Measurements from ENCODE around the gene SLC39A11. TPM values are rescaled to one million over a fixed set of nuclear protein-coding genes. Genes with fewer than 3 reads are reported as not detected.

SLC39A11 gene
- total and polyA plus RNA-seq, 4 donors, result 18.9 to 44.9 (median 28.2) TPM

- H3K4me1 ChIP-seq (ENCODE audit: control insufficient read depth in 4 of 4, insufficient read depth in 4 of 4, low read length in 3 of 4), result no peaks in the 10 kb centered on the region
- no peak overlapping the region for H3K27ac ChIP-seq (ENCODE audit: low read depth in 1 of 2, low read length in 2 of 2)
- no peak for DNase-seq (ENCODE audit: low spot score)
- TF ChIP-seq HNF4G (IDR thresholded peaks at IDR 0.05), result no peak
- TF ChIP-seq FOXA1 (IDR thresholded peaks at IDR 0.05), result no peak
- TF ChIP-seq MAX (IDR thresholded peaks at IDR 0.05), result no peak
- no peak for TF ChIP-seq EGR1 (IDR thresholded peaks at IDR 0.05; ENCODE audit: low read depth in 2 of 2)
- no peak for TF ChIP-seq ZBTB33 (IDR thresholded peaks at IDR 0.05)
- no peak for TF ChIP-seq CTCF (IDR thresholded peaks at IDR 0.05; ENCODE audit: low read depth, low read length, missing input control)
- 83% methylated on average over 2 of the region's 2 CpGs for WGBS
- H3K36me3 ChIP-seq (ENCODE audit: control insufficient read depth in 4 of 4, insufficient read depth in 3 of 4, low read depth in 1 of 4, low read length in 3 of 4), result no peaks in the 10 kb centered on the region
- no peak overlapping the region for H3K9ac ChIP-seq (ENCODE audit: low read depth in 1 of 2, low read length in 2 of 2)
- H3K4me3 ChIP-seq (ENCODE audit: low read depth in 1 of 3, low read length in 3 of 3), result no peak overlapping the region
- H3K9me3 ChIP-seq (ENCODE audit: control insufficient read depth in 4 of 4, low read length in 3 of 4), result peaks cover 0 to 4% (median 0%) of the 10 kb centered on the region in 4 donors
- H3K27me3 ChIP-seq (ENCODE audit: control insufficient read depth in 4 of 4, insufficient read depth in 4 of 4, low read length in 3 of 4), result no peaks in the 10 kb centered on the region
These were observed 484.1 kb downstream of the SLC39A11 start for GRCh38 chr17:72608436-72608835.

- H3K9ac ChIP-seq (ENCODE audit: low read depth in 1 of 2, low read length in 2 of 2), result no peak overlapping the region
- TF ChIP-seq RXRA (IDR thresholded peaks at IDR 0.05) (no peak), FOXA1 (IDR thresholded peaks at IDR 0.05) (no peak), YY1 (IDR thresholded peaks at IDR 0.05) (no peak), FOXA2 (IDR thresholded peaks at IDR 0.05) (no peak), RAD21 (IDR thresholded peaks at IDR 0.05) (no peak), HNF4G (IDR thresholded peaks at IDR 0.05) (no peak), NR2F2 (IDR thresholded peaks at IDR 0.05) (no peak), ZBTB33 (IDR thresholded peaks at IDR 0.05) (no peak), GABPA (IDR thresholded peaks at IDR 0.05 in 1 of 2, conservative IDR thresholded peaks at IDR 0.05 in 1 of 2) (no peak), TAF1 (conservative IDR thresholded peaks at IDR 0.05) (no peak), ATF3 (IDR thresholded peaks at IDR 0.05) (no peak), MAX (IDR thresholded peaks at IDR 0.05) (no peak), REST (IDR thresholded peaks at IDR 0.05) (no peak), HNF4A (conservative IDR thresholded peaks at IDR 0.05) (no peak), EGR1 (IDR thresholded peaks at IDR 0.05; ENCODE audit: low read depth in 2 of 2) (no peak), CTCF (IDR thresholded peaks at IDR 0.05; ENCODE audit: low read depth, low read length, missing input control) (no peak), JUND (IDR thresholded peaks at IDR 0.05) (no peak)
- no peaks in the 10 kb centered on the region for H3K27me3 ChIP-seq (ENCODE audit: control insufficient read depth in 4 of 4, insufficient read depth in 4 of 4, low read length in 3 of 4)
- H3K4me3 ChIP-seq (ENCODE audit: low read depth in 1 of 3, low read length in 3 of 3), result no peak overlapping the region
- no peak for DNase-seq (ENCODE audit: low spot score)
- no peaks in the 10 kb centered on the region for H3K4me1 ChIP-seq (ENCODE audit: control insufficient read depth in 4 of 4, insufficient read depth in 4 of 4, low read length in 3 of 4)
- peaks cover 0 to 4% (median 0%) of the 10 kb centered on the region in 4 donors for H3K9me3 ChIP-seq (ENCODE audit: control insufficient read depth in 4 of 4, low read length in 3 of 4)
- H3K27ac ChIP-seq (ENCODE audit: low read depth in 1 of 2, low read length in 2 of 2), result no peak overlapping the region
- no peaks in the 10 kb centered on the region for H3K36me3 ChIP-seq (ENCODE audit: control insufficient read depth in 4 of 4, insufficient read depth in 3 of 4, low read depth in 1 of 4, low read length in 3 of 4)
These were observed 485.8 kb downstream of the SLC39A11 start for GRCh38 chr17:72606656-72607055.
